ENCODE results near the gene HCN4. TPM values are rescaled to one million over a fixed set of nuclear protein-coding genes. Genes with fewer than 3 reads are reported as not detected.

HCN4 gene
- total RNA-seq, 1 donor from 2014 or later: 3.0 TPM

DNA sequence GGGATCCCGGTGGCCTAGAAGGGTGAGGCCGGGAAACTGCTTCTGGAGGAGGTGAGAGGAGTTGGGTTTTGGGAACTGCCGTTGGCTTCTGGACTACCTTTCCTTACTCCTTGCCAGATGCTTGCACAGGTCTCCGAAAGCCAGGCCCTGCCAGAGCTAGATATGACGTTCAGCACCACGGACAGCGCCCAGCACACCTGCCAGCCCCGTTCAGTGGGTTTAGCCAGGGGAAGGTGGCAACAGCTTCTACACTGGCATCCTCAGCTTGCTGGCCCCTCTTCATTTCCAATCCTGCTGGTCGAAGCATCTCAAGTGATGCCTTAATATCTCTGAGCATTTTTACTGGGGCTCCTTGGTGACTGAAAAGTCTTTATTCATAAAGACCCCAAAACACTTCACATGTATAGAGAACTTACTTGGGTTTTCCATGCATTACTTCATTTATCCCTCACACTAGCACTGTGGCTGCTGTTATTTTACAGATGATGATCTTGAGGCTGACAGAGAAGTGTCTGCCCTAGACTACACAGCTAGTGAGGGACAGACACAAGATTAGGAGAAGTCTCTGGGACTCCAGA lies 21.9 kb downstream of the HCN4 start:
- Histone ChIP-seq H3K27me3 (ENCODE audit: insufficient read depth, low read length) (peaks cover 5% of the 10 kb centered on the region), H3K4me3 (ENCODE audit: insufficient read depth, low read depth, low read length) (no peak overlapping the region), H3K4me2 (ENCODE audit: low read length) (no peak overlapping the region), H3K9ac (ENCODE audit: low read length) (no peak overlapping the region), H3K36me3 (ENCODE audit: insufficient read depth, low read length) (no peaks in the 10 kb centered on the region), H2AFZ (ENCODE audit: low read depth, low read length) (no peak overlapping the region), H3K79me2 (ENCODE audit: insufficient read depth, low read length) (no peaks in the 10 kb centered on the region), H3K9me3 (ENCODE audit: insufficient read depth, low read depth, low read length) (no peaks in the 10 kb centered on the region), H3K27ac (ENCODE audit: low read depth, low read length) (no peak overlapping the region), H4K20me1 (ENCODE audit: insufficient read depth, low read length) (no peaks in the 10 kb centered on the region), H3K4me1 (ENCODE audit: insufficient read depth, low read length) (no peaks in the 10 kb centered on the region)
- Mint-ChIP-seq H3K27me3 (ENCODE audit: low read depth, unreplicated experiment) (peaks cover 9% of the 10 kb centered on the region), H3K36me3 (ENCODE audit: low read depth, unreplicated experiment) (peaks cover 3% of the 10 kb centered on the region), H3K4me3 (ENCODE audit: unreplicated experiment) (no peak overlapping the region), H3K27ac (ENCODE audit: unreplicated experiment) (no peak overlapping the region), H3K4me1 (ENCODE audit: low read depth, unreplicated experiment) (peaks cover 27% of the 10 kb centered on the region), H3K9me3 (ENCODE audit: unreplicated experiment) (peaks cover 11% of the 10 kb centered on the region)
- TF ChIP-seq, protein P1, sequence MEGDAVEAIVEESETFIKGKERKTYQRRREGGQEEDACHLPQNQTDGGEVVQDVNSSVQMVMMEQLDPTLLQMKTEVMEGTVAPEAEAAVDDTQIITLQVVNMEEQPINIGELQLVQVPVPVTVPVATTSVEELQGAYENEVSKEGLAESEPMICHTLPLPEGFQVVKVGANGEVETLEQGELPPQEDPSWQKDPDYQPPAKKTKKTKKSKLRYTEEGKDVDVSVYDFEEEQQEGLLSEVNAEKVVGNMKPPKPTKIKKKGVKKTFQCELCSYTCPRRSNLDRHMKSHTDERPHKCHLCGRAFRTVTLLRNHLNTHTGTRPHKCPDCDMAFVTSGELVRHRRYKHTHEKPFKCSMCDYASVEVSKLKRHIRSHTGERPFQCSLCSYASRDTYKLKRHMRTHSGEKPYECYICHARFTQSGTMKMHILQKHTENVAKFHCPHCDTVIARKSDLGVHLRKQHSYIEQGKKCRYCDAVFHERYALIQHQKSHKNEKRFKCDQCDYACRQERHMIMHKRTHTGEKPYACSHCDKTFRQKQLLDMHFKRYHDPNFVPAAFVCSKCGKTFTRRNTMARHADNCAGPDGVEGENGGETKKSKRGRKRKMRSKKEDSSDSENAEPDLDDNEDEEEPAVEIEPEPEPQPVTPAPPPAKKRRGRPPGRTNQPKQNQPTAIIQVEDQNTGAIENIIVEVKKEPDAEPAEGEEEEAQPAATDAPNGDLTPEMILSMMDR (IDR thresholded peaks at IDR 0.05; ENCODE audit: insufficient read depth, low read depth, low read length): no peak
- TF ChIP-seq EZH2 (IDR thresholded peaks at IDR 0.05; ENCODE audit: insufficient read depth, low read length): no peak
- FAIRE-seq (no peak), DNase-seq (ENCODE audit: low read depth) (peak; percentile 22)

DNA sequence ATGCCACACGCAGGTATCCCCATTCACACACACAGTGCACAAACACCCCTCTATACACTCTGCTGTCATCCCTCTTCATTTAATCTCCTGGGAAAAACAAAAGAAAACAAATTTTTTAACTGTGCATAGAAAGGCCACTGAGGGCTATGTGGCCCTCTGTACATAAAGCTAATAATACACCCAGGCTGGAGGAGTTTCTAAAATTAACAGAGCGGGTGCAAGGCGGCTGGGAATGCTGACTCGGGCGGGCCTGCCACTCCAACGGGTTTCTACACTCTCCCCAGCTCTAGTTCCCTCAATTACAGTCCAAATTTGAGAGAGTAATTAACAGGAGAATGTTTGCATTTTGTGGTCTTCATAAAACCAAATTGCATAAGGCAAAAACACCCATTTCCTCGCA lies 23.1 kb downstream of the HCN4 start:
- TF ChIP-seq EZH2 (IDR thresholded peaks at IDR 0.05; ENCODE audit: insufficient read depth, low read length): no peak
- TF ChIP-seq, protein P1 (IDR thresholded peaks at IDR 0.05; ENCODE audit: insufficient read depth, low read depth, low read length): no peak

DNA sequence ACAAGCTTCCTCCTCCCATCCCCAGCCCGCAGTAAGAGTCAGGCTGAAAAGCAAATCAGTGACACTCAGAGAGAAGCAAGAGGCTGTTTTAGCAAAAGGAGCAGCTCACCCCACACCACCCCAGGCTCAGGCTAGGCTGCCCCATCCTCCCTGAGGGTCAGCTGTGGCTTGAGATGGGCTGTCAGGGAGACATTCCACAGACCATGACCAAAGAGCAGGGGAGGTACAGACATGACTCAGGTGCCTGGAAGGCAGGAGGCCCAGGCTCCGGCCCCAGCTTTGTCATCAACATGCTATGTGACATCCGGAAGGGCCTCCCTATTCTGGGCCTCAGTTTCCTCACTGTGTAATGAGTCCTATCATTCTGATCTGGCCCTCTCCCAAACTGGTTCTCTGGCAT lies 24.7 kb downstream of the HCN4 start:
- no peak overlapping the region for H2AFZ ChIP-seq (ENCODE audit: low read depth, low read length)
- no peak overlapping the region for H3K27ac ChIP-seq (ENCODE audit: low read depth, low read length)
- H3K4me3 ChIP-seq (ENCODE audit: insufficient read depth, low read depth, low read length): no peak overlapping the region
- peaks cover 11% of the 10 kb centered on the region for H3K9me3 Mint-ChIP-seq (ENCODE audit: unreplicated experiment)
- no peaks in the 10 kb centered on the region for H3K27me3 ChIP-seq (ENCODE audit: insufficient read depth, low read length)
- FAIRE-seq: no peak
- peak overlapping the region; percentile 48 for H3K4me2 ChIP-seq (ENCODE audit: low read length)
- no peaks in the 10 kb centered on the region for H3K79me2 ChIP-seq (ENCODE audit: insufficient read depth, low read length)
- H3K27me3 Mint-ChIP-seq (ENCODE audit: low read depth, unreplicated experiment): peaks cover 9% of the 10 kb centered on the region
- H4K20me1 ChIP-seq (ENCODE audit: insufficient read depth, low read length): no peaks in the 10 kb centered on the region
- no peaks in the 10 kb centered on the region for H3K9me3 ChIP-seq (ENCODE audit: insufficient read depth, low read depth, low read length)
- H3K27ac Mint-ChIP-seq (ENCODE audit: unreplicated experiment): peak overlapping the region; percentile 90
- no peak overlapping the region for H3K4me3 Mint-ChIP-seq (ENCODE audit: unreplicated experiment)
- H3K9ac ChIP-seq (ENCODE audit: low read length): no peak overlapping the region
- H3K36me3 Mint-ChIP-seq (ENCODE audit: low read depth, unreplicated experiment): peaks cover 3% of the 10 kb centered on the region
- no peak for TF ChIP-seq EZH2 (IDR thresholded peaks at IDR 0.05; ENCODE audit: insufficient read depth, low read length)
- TF ChIP-seq, protein P1 (IDR thresholded peaks at IDR 0.05; ENCODE audit: insufficient read depth, low read depth, low read length): no peak
- no peaks in the 10 kb centered on the region for H3K4me1 ChIP-seq (ENCODE audit: insufficient read depth, low read length)
- peaks cover 32% of the 10 kb centered on the region for H3K4me1 Mint-ChIP-seq (ENCODE audit: low read depth, unreplicated experiment)
- DNase-seq (ENCODE audit: low read depth): peak; percentile 11
- no peaks in the 10 kb centered on the region for H3K36me3 ChIP-seq (ENCODE audit: insufficient read depth, low read length)

More for the DNA sequence above, 23.1 kb downstream of the HCN4 start:
- Histone ChIP-seq H3K9me3 (ENCODE audit: insufficient read depth, low read depth, low read length) (no peaks in the 10 kb centered on the region), H2AFZ (ENCODE audit: low read depth, low read length) (no peak overlapping the region), H3K4me3 (ENCODE audit: insufficient read depth, low read depth, low read length) (no peak overlapping the region), H3K4me2 (ENCODE audit: low read length) (no peak overlapping the region), H3K79me2 (ENCODE audit: insufficient read depth, low read length) (no peaks in the 10 kb centered on the region), H4K20me1 (ENCODE audit: insufficient read depth, low read length) (no peaks in the 10 kb centered on the region), H3K27ac (ENCODE audit: low read depth, low read length) (no peak overlapping the region), H3K36me3 (ENCODE audit: insufficient read depth, low read length) (no peaks in the 10 kb centered on the region), H3K27me3 (ENCODE audit: insufficient read depth, low read length) (peaks cover 2% of the 10 kb centered on the region), H3K4me1 (ENCODE audit: insufficient read depth, low read length) (no peaks in the 10 kb centered on the region), H3K9ac (ENCODE audit: low read length) (no peak overlapping the region)
- Mint-ChIP-seq H3K4me3 (ENCODE audit: unreplicated experiment) (no peak overlapping the region), H3K36me3 (ENCODE audit: low read depth, unreplicated experiment) (peaks cover 3% of the 10 kb centered on the region), H3K9me3 (ENCODE audit: unreplicated experiment) (peaks cover 11% of the 10 kb centered on the region), H3K27ac (ENCODE audit: unreplicated experiment) (no peak overlapping the region), H3K27me3 (ENCODE audit: low read depth, unreplicated experiment) (peaks cover 9% of the 10 kb centered on the region), H3K4me1 (ENCODE audit: low read depth, unreplicated experiment) (peaks cover 27% of the 10 kb centered on the region)
- no peak for FAIRE-seq
- no peak for DNase-seq (ENCODE audit: low read depth)
